Measurements from ENCODE around the gene CCR5. TPM values are rescaled to one million over a fixed set of nuclear protein-coding genes. Genes with fewer than 3 reads are reported as not detected.

The CCR5 gene
- total RNA-seq, 1 donor from 2014 or later, result not detected

- Histone ChIP-seq H3K27ac (no peak overlapping the region), H3K79me2 (ENCODE audit: low read depth) (no peaks in the 10 kb centered on the region), H3K4me2 (no peak overlapping the region), H3K9me3 (ENCODE audit: low read depth) (no peaks in the 10 kb centered on the region), H2AFZ (replicated peaks) (no peak overlapping the region), H3K27me3 (no peaks in the 10 kb centered on the region), H4K20me1 (ENCODE audit: low read depth) (no peaks in the 10 kb centered on the region), H3K4me1 (peaks cover 17% of the 10 kb centered on the region), H3K36me3 (no peaks in the 10 kb centered on the region), H3K4me3 (no peak overlapping the region), H3F3A (ENCODE audit: low read depth) (peaks cover 3% of the 10 kb centered on the region), H3K9ac (no peak overlapping the region)
- TF ChIP-seq EZH2 (IDR thresholded peaks at IDR 0.05) (no peak), EZH2phosphoT487 (IDR thresholded peaks at IDR 0.05) (no peak), CTCF (IDR thresholded peaks at IDR 0.05) (no peak)
- Mint-ChIP-seq H3K4me1 (peaks cover 26% of the 10 kb centered on the region), H3K27ac (no peak overlapping the region), H3K4me3 (no peak overlapping the region), H3K9me3 (no peaks in the 10 kb centered on the region), H3K36me3 (no peaks in the 10 kb centered on the region), H3K27me3 (ENCODE audit: insufficient read depth, low read depth) (peaks cover 9% of the 10 kb centered on the region)
- no peak for DNase-seq (ENCODE audit: low spot score)
Measured at GRCh38 chr3:46361408-46362283, 9.1 kb upstream of the CCR5 start.

DNA sequence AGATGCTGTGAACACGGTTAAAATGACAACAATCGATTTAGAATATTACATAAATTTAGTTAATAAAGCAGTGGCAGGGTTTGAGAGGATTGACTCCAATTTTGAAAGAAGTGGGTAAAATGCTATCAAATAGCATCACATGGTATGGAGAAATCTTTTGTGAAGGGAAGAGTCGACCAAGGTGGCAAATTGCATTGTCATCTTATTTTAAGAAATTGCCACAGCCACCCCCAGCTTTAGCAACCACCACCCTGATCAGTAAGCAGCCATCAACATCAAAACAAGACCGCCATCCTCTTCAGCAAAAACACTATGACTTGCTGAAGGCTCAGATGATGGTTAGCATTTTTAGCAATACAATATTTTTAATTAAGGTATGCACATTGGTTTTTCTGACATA, 5.7 kb upstream of the CCR5 start:
- Histone ChIP-seq H3K27ac (no peak overlapping the region), H3K79me2 (ENCODE audit: low read depth) (no peaks in the 10 kb centered on the region), H3K4me1 (peaks cover 10% of the 10 kb centered on the region), H3K27me3 (no peaks in the 10 kb centered on the region), H3K4me2 (no peak overlapping the region), H2AFZ (replicated peaks) (no peak overlapping the region), H3K9ac (no peak overlapping the region), H3F3A (ENCODE audit: low read depth) (peaks cover 3% of the 10 kb centered on the region), H3K9me3 (ENCODE audit: low read depth) (no peaks in the 10 kb centered on the region), H3K36me3 (no peaks in the 10 kb centered on the region), H3K4me3 (no peak overlapping the region), H4K20me1 (ENCODE audit: low read depth) (no peaks in the 10 kb centered on the region)
- Mint-ChIP-seq H3K9me3 (no peaks in the 10 kb centered on the region), H3K4me3 (no peak overlapping the region), H3K27ac (no peak overlapping the region), H3K36me3 (no peaks in the 10 kb centered on the region), H3K4me1 (peaks cover 14% of the 10 kb centered on the region), H3K27me3 (ENCODE audit: insufficient read depth, low read depth) (peaks cover 6% of the 10 kb centered on the region)
- DNase-seq (ENCODE audit: low spot score), result no peak
- TF ChIP-seq EZH2 (IDR thresholded peaks at IDR 0.05), result no peak
- TF ChIP-seq EZH2phosphoT487 (IDR thresholded peaks at IDR 0.05), result no peak

GRCh38 chr3:46365737-46366524, 4.8 kb upstream of the CCR5 start:
- H3K4me3 Mint-ChIP-seq, result no peak overlapping the region
- H3K27me3 ChIP-seq, result no peaks in the 10 kb centered on the region
- no peak overlapping the region for H2AFZ ChIP-seq (replicated peaks)
- H3K9me3 ChIP-seq (ENCODE audit: low read depth), result no peaks in the 10 kb centered on the region
- H3K36me3 Mint-ChIP-seq, result no peaks in the 10 kb centered on the region
- H3K27ac Mint-ChIP-seq, result no peak overlapping the region
- no peak overlapping the region for H3K9ac ChIP-seq
- peaks cover 2% of the 10 kb centered on the region for H3K4me1 ChIP-seq
- no peaks in the 10 kb centered on the region for H3K9me3 Mint-ChIP-seq
- no peaks in the 10 kb centered on the region for H4K20me1 ChIP-seq (ENCODE audit: low read depth)
- no peak overlapping the region for H3K27ac ChIP-seq
- TF ChIP-seq CTCF (IDR thresholded peaks at IDR 0.05), result no peak
- TF ChIP-seq EZH2phosphoT487 (IDR thresholded peaks at IDR 0.05), result no peak
- TF ChIP-seq EZH2 (IDR thresholded peaks at IDR 0.05), result no peak
- no peaks in the 10 kb centered on the region for H3K79me2 ChIP-seq (ENCODE audit: low read depth)
- DNase-seq (ENCODE audit: low spot score), result no peak
- no peak overlapping the region for H3K4me2 ChIP-seq
- H3K27me3 Mint-ChIP-seq (ENCODE audit: insufficient read depth, low read depth), result peaks cover 6% of the 10 kb centered on the region
- H3K4me3 ChIP-seq, result no peak overlapping the region
- H3F3A ChIP-seq (ENCODE audit: low read depth), result no peaks in the 10 kb centered on the region
- peaks cover 5% of the 10 kb centered on the region for H3K4me1 Mint-ChIP-seq
- H3K36me3 ChIP-seq, result no peaks in the 10 kb centered on the region
